ENCODE measurements around the gene MANEAL.

The MANEAL gene

GRCh38 chr1:37807555-37808368, 14.1 kb downstream of the MANEAL start, which contains the start of the genes C1orf122 and YRDC:
TSS of gene C1orf122 (plus strand) at chr1:37807790. CDS start at chr1:37808405, 615 bp downstream.
TSS of gene YRDC (minus strand) at chr1:37808208. CDS start at chr1:37808180, 28 bp downstream.
- peak; percentile 96 for DNase-seq (ENCODE audit: low spot score)
- Histone ChIP-seq H3K27ac (peak within 1 kb of the TSS; percentile 88 to 98), H3K4me3 (peak within 1 kb of the TSS; percentile 91)
- no peak for TF ChIP-seq CTCF (IDR thresholded peaks at IDR 0.05)

GRCh38 chr1:37808369-37809319, 15.0 kb downstream of the MANEAL start:
- peak overlapping the region; percentile 91 for H3K4me3 ChIP-seq
- TF ChIP-seq CTCF (IDR thresholded peaks at IDR 0.05) = no peak
- DNase-seq (ENCODE audit: low spot score) = peak; percentile 78
- H3K27ac ChIP-seq = peak overlapping the region; percentile 88 to 98

- H3K27ac ChIP-seq = no peak overlapping the region
- no peak overlapping the region for H3K4me3 ChIP-seq
- TF ChIP-seq CTCF (IDR thresholded peaks at IDR 0.05) = no peak
- DNase-seq (ENCODE audit: low spot score) = no peak
These were observed 16.3 kb downstream of the MANEAL start for GRCh38 chr1:37809942-37810341.

- peak overlapping the region in 1 of 2 donors; percentile 3 for H3K27ac ChIP-seq
- H3K4me3 ChIP-seq = no peak overlapping the region
- TF ChIP-seq CTCF (IDR thresholded peaks at IDR 0.05) = peak; percentile 37
- no peak for DNase-seq (ENCODE audit: low spot score)
These were observed 17.5 kb downstream of the MANEAL start for GRCh38 chr1:37811027-37811655.

- no peak for DNase-seq (ENCODE audit: low spot score)
- H3K27ac ChIP-seq = no peak overlapping the region
- no peak overlapping the region for H3K4me3 ChIP-seq
- no peak for TF ChIP-seq CTCF (IDR thresholded peaks at IDR 0.05)
These were observed 20.0 kb downstream of the MANEAL start for GRCh38 chr1:37813529-37814145.

- TF ChIP-seq CTCF (IDR thresholded peaks at IDR 0.05) = no peak
- H3K4me3 ChIP-seq = no peak overlapping the region
- no peak overlapping the region for H3K27ac ChIP-seq
- no peak for DNase-seq (ENCODE audit: low spot score)
These were observed 20.6 kb downstream of the MANEAL start for GRCh38 chr1:37814252-37814651.
